Heart left ventricle (tissue), 13 donors: ENCODE data around the gene CDH20.

Experiments used
- CTCF ChIP-seq, 12 donors: fragments of 200-600 bp; sonication (generic) in 4 of 12; IDR thresholded peaks; one replicate each; pipeline versions ENCODE4 v1.5.0 to v1.8.0; 2018 to 2022; ENCODE audit warnings: antibody characterized with exemption in 12 of 12, mild to moderate bottlenecking in 5 of 12
- POLR2A ChIP-seq, 2 donors: fragments of 450-650 bp; IDR thresholded peaks; one replicate each; pipeline ENCODE4 v1.6.1; 2017; ENCODE audit warnings: antibody characterized with exemption in 2 of 2, mild to moderate bottlenecking in 2 of 2, moderate library complexity in 2 of 2
- donor health status: ischemic (EF 13 %, LVEDD 7.1; RV severe dilation, severe dysfunction).
- donor health status: DM: no; HTN: yes; CAD: no.
- donor health status: DM: no; HTN: no; CAD: no.
- donor health status: ischemic (EF 25% LVEDD 6.9; RV normal size, moderate dysfunction).
- donor health status: ischemic (EF 25% LVEDD 5.7; RV mildly dilated, moderate dysfunction).
- donor health status: ischemic (EF 35%, LVEDD 5.7; RV mildly dilated, moderate dysfunction).
- donor health status: nonischemic (EF 11% LVEDD 7.7; RV severe dilation, severe dysfunction).
- donor health status: DM: yes; HTN: yes; CAD: no.
- donor health status: PGD.
- donor health status: ischemic (EF 29% LVEDD 5.4; RV normal size, mild dysfunction).
- donor health status: nonischemic (EF 23%, LVEDD 6.1; RV moderate dilation, normal function).

GRCh38 chr18:61591253-61591652 lies 258.0 kb downstream of the CDH20 start:
- TF ChIP-seq POLR2A (IDR thresholded peaks at IDR 0.05): no peak
- no peak for TF ChIP-seq CTCF (IDR thresholded peaks at IDR 0.05)
